Measurements from ENCODE around the gene MIGA1. TPM values are rescaled to one million over a fixed set of nuclear protein-coding genes. Genes with fewer than 3 reads are reported as not detected.

MIGA1 gene
- total and polyA plus RNA-seq, 9 of the 15 experiments (the other 6 are each of a cell fraction or from before 2014, with no cell fraction given) = 1.6 to 5.1 (median 2.9) TPM

- no peak for TF ChIP-seq ATF1 (CRISPR knock-in tag; IDR thresholded peaks at IDR 0.05)
- TF ChIP-seq ATF1 (tag; IDR thresholded peaks at IDR 0.05) = peak; percentile 91
- peak; percentile 39; the same call in 1 of the 2 replicates for TF ChIP-seq POLR2AphosphoS5 (IDR thresholded peaks at IDR 0.05; ENCODE audit: control insufficient read depth, insufficient read depth, low read depth, low read length)
- TF ChIP-seq C11orf30 (IDR thresholded peaks at IDR 0.05; ENCODE audit: low read depth) = peak; percentile 33; the same call in 1 of the 2 replicates
- TF ChIP-seq CXXC5 (CRISPR knock-in tag; IDR thresholded peaks at IDR 0.05) = peak; percentile 100
- TF ChIP-seq, protein P1, sequence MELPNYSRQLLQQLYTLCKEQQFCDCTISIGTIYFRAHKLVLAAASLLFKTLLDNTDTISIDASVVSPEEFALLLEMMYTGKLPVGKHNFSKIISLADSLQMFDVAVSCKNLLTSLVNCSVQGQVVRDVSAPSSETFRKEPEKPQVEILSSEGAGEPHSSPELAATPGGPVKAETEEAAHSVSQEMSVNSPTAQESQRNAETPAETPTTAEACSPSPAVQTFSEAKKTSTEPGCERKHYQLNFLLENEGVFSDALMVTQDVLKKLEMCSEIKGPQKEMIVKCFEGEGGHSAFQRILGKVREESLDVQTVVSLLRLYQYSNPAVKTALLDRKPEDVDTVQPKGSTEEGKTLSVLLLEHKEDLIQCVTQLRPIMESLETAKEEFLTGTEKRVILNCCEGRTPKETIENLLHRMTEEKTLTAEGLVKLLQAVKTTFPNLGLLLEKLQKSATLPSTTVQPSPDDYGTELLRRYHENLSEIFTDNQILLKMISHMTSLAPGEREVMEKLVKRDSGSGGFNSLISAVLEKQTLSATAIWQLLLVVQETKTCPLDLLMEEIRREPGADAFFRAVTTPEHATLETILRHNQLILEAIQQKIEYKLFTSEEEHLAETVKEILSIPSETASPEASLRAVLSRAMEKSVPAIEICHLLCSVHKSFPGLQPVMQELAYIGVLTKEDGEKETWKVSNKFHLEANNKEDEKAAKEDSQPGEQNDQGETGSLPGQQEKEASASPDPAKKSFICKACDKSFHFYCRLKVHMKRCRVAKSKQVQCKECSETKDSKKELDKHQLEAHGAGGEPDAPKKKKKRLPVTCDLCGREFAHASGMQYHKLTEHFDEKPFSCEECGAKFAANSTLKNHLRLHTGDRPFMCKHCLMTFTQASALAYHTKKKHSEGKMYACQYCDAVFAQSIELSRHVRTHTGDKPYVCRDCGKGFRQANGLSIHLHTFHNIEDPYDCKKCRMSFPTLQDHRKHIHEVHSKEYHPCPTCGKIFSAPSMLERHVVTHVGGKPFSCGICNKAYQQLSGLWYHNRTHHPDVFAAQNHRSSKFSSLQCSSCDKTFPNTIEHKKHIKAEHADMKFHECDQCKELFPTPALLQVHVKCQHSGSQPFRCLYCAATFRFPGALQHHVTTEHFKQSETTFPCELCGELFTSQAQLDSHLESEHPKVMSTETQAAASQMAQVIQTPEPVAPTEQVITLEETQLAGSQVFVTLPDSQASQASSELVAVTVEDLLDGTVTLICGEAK (IDR thresholded peaks at IDR 0.05) = peak; percentile 91
- TF ChIP-seq, protein P1 (CRISPR knock-in tag; IDR thresholded peaks at IDR 0.05) = no peak
- peak; percentile 81 for TF ChIP-seq MTA2 (IDR thresholded peaks at IDR 0.05; ENCODE audit: low read depth)
- no peak for TF ChIP-seq POLR2B (IDR thresholded peaks at IDR 0.05; ENCODE audit: low read depth, partially characterized antibody)
- TF ChIP-seq ZNF384 (IDR thresholded peaks at IDR 0.05; ENCODE audit: low read depth, low read length) = peak; percentile 63
- TF ChIP-seq KLF10 (CRISPR knock-in tag; IDR thresholded peaks at IDR 0.05) = no peak
- TF ChIP-seq PRDM10 (IDR thresholded peaks at IDR 0.05; ENCODE audit: partially characterized antibody) = peak; percentile 37
- no peak for TF ChIP-seq CREBBP (IDR thresholded peaks at IDR 0.05; ENCODE audit: low read depth, low read length)
- TF ChIP-seq ERF (CRISPR knock-in tag; IDR thresholded peaks at IDR 0.05) = no peak
- TF ChIP-seq RAD51 (IDR thresholded peaks at IDR 0.05; ENCODE audit: borderline replicate concordance, low read depth) = no peak
- TF ChIP-seq ZKSCAN1 (IDR thresholded peaks at IDR 0.05; ENCODE audit: low read depth, low read length) = no peak
Measured at GRCh38 chr1:77779529-77780281, at the start of gene MIGA1 (continued).

Data from K562 (cell line).